HepG2 (cell line): Measurements from ENCODE around the gene ATL2. TPM values are rescaled to one million over a fixed set of nuclear protein-coding genes. Genes with fewer than 3 reads are reported as not detected.

Experiments
- ATAC-seq: fragments of 200-7000 bp; cut with Tn5 transposase; 3 replicates; pipeline ENCODE4 v1.9.1; 2020; ENCODE audit warnings: mild to moderate bottlenecking, moderate library complexity
- BruUV-seq: library from RNA; stranded (reverse); fragments of 400-500 nt; replicated peaks from 2 replicates; lab custom pipeline; 2021; lab: Mats Ljungman, UMichigan
- CTCF ChIA-PET: fragments of 300-600 bp; formaldehyde crosslinking; extraction: SDS; loops from one replicate; lab custom pipeline; 2021; ENCODE audit warnings: low total read pairs, inconsistent platforms, low intra/inter-chr PET ratio; lab: Yijun Ruan, JAX
- POLR2A ChIA-PET: fragments of 350-600 bp; sonication (Branson Sonifier 250); formaldehyde crosslinking; loops from one replicate; lab custom pipeline; 2020; ENCODE audit warnings: antibody characterized with exemption, inconsistent platforms; lab: Yijun Ruan, JAX
- DNase-seq: peaks from one replicate; pipeline ENCODE4 v3.0.0-alpha.2; 2015; ENCODE audit warnings: low spot score
- FAIRE-seq: peaks from 3 replicates; lab custom pipeline; 2011; peaks lifted over from hg19 to GRCh38; lab: Jason Lieb, UNC
- H2AFZ ChIP-seq: one replicate; pipeline ENCODE4 v1.6.1; 2011; ENCODE audit warnings: low read length, inconsistent platforms
- H3K27ac ChIP-seq: fragments of 300-600 bp; 3 replicates; pipeline ENCODE4 v1.8.0; 2011; ENCODE audit warnings: mixed run types, mild to moderate bottlenecking, mixed read lengths, low read length, inconsistent platforms; ENCODE audit not compliant: insufficient read depth; ENCODE audit errors: extremely low read length
- H3K27me3 ChIP-seq, 2 experiments: fragments of 200-600 bp in 1 of 2; 2 replicates in 1 of 2; 3 replicates in 1 of 2; pipeline versions ENCODE4 v1.6.0 to v1.8.0; 2011; ENCODE audit warnings: low read length in 2 of 2, mild to moderate bottlenecking in 2 of 2, moderate library complexity in 2 of 2, inconsistent platforms in 1 of 2; ENCODE audit not compliant: insufficient read depth in 2 of 2, control insufficient read depth in 1 of 2
- H3K36me3 ChIP-seq, 2 experiments: fragments of 200-600 bp in 1 of 2; replicated peaks in 1 of 2; 2 replicates in 1 of 2; 3 replicates in 1 of 2; pipeline versions ENCODE4 v1.5.1 to v1.8.0; 2011; ENCODE audit warnings: low read length in 2 of 2, inconsistent platforms in 1 of 2; ENCODE audit not compliant: insufficient read depth in 2 of 2, control insufficient read depth in 1 of 2
- H3K4me1 ChIP-seq: 2 replicates; pipeline ENCODE4 v1.5.1; 2012; ENCODE audit warnings: low read length, inconsistent platforms; ENCODE audit not compliant: insufficient read depth
- H3K4me2 ChIP-seq: 2 replicates; pipeline ENCODE4 v1.6.0; 2011; ENCODE audit warnings: low read depth, low read length, inconsistent platforms
- H3K4me3 ChIP-seq, 3 experiments: fragments of 200-600 bp in 1 of 3; sonication (generic), shearing (Covaris generic) in 1 of 3; replicated peaks in 1 of 3; 2 replicates each; pipeline ENCODE4 v1.5.1; 2011 to 2016; ENCODE audit warnings: low read length in 3 of 3, inconsistent platforms in 2 of 3, low read depth in 2 of 3, mild to moderate bottlenecking in 2 of 3, control low read depth in 1 of 3, mixed read lengths in 1 of 3; ENCODE audit not compliant: insufficient read depth in 1 of 3
- H3K79me2 ChIP-seq: one replicate; pipeline ENCODE4 v1.6.1; 2011; ENCODE audit warnings: low read length, inconsistent platforms; ENCODE audit not compliant: insufficient read depth
- H3K9ac ChIP-seq: 2 replicates; pipeline ENCODE4 v1.6.0; 2011; ENCODE audit warnings: mild to moderate bottlenecking, low read depth, low read length, inconsistent platforms; ENCODE audit not compliant: insufficient read depth
- H3K9me3 ChIP-seq: 2 replicates; pipeline ENCODE4 v1.5.1; 2012; ENCODE audit warnings: mild to moderate bottlenecking, low read length
- H4K20me1 ChIP-seq: 2 replicates; pipeline ENCODE4 v1.6.0; 2011; ENCODE audit warnings: inconsistent platforms, mild to moderate bottlenecking, low read length, moderate library complexity; ENCODE audit not compliant: insufficient read depth
- DNMT3B ChIP-seq: conservative IDR thresholded peaks from 2 replicates; pipeline ENCODE4 v1.6.1; 2016; ENCODE audit warnings: missing biosample characterization, control low read depth
- HDAC2 ChIP-seq: sonication (generic); formaldehyde crosslinking; IDR thresholded peaks from 2 replicates; pipeline ENCODE4 v1.4.0; 2020; ENCODE audit warnings: missing genetic modification reagents
- HOXA5 ChIP-seq: sonication (generic); formaldehyde crosslinking; IDR thresholded peaks from 2 replicates; pipeline ENCODE4 v1.4.0; 2020; ENCODE audit warnings: missing genetic modification reagents
- RFXAP ChIP-seq: sonication (generic); formaldehyde crosslinking; IDR thresholded peaks from 2 replicates; pipeline ENCODE4 v1.4.0; 2020; ENCODE audit warnings: missing genetic modification reagents, borderline replicate concordance
- TGIF2 ChIP-seq: IDR thresholded peaks from 2 replicates; pipeline ENCODE4 v1.6.1; 2016; ENCODE audit warnings: control low read depth, missing compliant biosample characterization
- TRIM22 ChIP-seq: fragments of 450-650 bp; IDR thresholded peaks from 2 replicates; pipeline ENCODE4 v1.6.1; 2017
- ZFP36L2 ChIP-seq: sonication (generic); formaldehyde crosslinking; IDR thresholded peaks from 2 replicates; pipeline ENCODE4 v1.4.0; 2020; ENCODE audit warnings: missing genetic modification reagents
- ZNF224 ChIP-seq: sonication (generic); formaldehyde crosslinking; IDR thresholded peaks from 2 replicates; pipeline ENCODE4 v1.5.0; 2020; ENCODE audit warnings: mild to moderate bottlenecking, missing genetic modification reagents
- ZNF510 ChIP-seq: sonication (generic); formaldehyde crosslinking; IDR thresholded peaks from 2 replicates; pipeline ENCODE4 v1.4.0; 2020; ENCODE audit warnings: low read depth, mild to moderate bottlenecking, missing genetic modification reagents
- ZNF589 ChIP-seq: sonication (generic); formaldehyde crosslinking; conservative IDR thresholded peaks from 2 replicates; pipeline ENCODE4 v1.8.0; 2022; ENCODE audit warnings: mild to moderate bottlenecking, moderate library complexity, missing genetic modification reagents
- ZNF709 ChIP-seq: sonication (generic); formaldehyde crosslinking; IDR thresholded peaks from 2 replicates; pipeline ENCODE4 v1.5.0; 2020; ENCODE audit warnings: mild to moderate bottlenecking, missing genetic modification reagents
- WGBS: methylation state at CpG from one replicate; pipeline ENCODE4 v1.1.6; 2017; ENCODE audit warnings: low lambda C conversion rate; 5-methylcytosine and 5-hydroxymethylcytosine counted together
- in situ Hi-C: cut with HindIII; loops from 2 replicates; pipeline ENCODE4 v1.10.0; 2017; ENCODE audit warnings: low pct_unique_long_range_greater_than_20kb; ENCODE audit not compliant: extremely low pct_ligation_motif_present
- intact Hi-C: fragments of 100-400 bp; cut with micrococcal nuclease; formaldehyde crosslinking; loops from one replicate; pipeline ENCODE4 v1.10.0; 2022; ENCODE audit not compliant: unreplicated experiment
- polyA plus RNA-seq, 8 experiments: library from polyadenylated mRNA; depleted of rRNA in 3 of 8; stranded (reverse) in 7 of 8; unstranded in 1 of 8; fragments of >200 nt; fragmentation: Illumina TruSeq in 4 of 8; extraction: Trizol in 4 of 8; gene quantifications; 2 replicates each; pipeline versions ENCODE4 v1.2.1 to v1.2.3, GENCODE V29; 2011 to 2016; ENCODE audit warnings: low read depth in 4 of 8, missing spikeins in 1 of 8, mixed read lengths in 1 of 8; ENCODE audit not compliant: insufficient read depth in 1 of 8
- total RNA-seq, 5 experiments: library from RNA; depleted of rRNA; stranded (reverse); fragments of >200 nt; fragmentation: Illumina TruSeq; extraction: Trizol; gene quantifications; 2 replicates each; pipeline ENCODE4 v1.2.3, GENCODE V29; 2016; ENCODE audit warnings: low read depth in 1 of 5
- TF ChIP-seq, protein P1 (sequence below): sonication (generic); formaldehyde crosslinking; IDR thresholded peaks from 2 replicates; pipeline ENCODE4 v1.9.0; 2021; ENCODE audit warnings: missing genetic modification reagents, borderline replicate concordance
- TF ChIP-seq, protein P2 (sequence below): sonication (generic); formaldehyde crosslinking; IDR thresholded peaks from 2 replicates; pipeline ENCODE4 v1.9.0; 2022; ENCODE audit warnings: low read depth, missing genetic modification reagents

The ATL2 gene
- total and polyA plus RNA-seq, 2 of the 13 experiments (the other 11 are each of a cell fraction or from before 2014, with no cell fraction given): 56.5 to 119 TPM

GRCh38 chr2:38416296-38417036, 39.4 kb upstream of the ATL2 start:
- intact Hi-C loops: no loop called here
- WGBS: 23% methylated on average over 9 of the region's 9 CpGs
- Histone ChIP-seq H3K4me2 (no peak overlapping the region), H3K27me3 (peaks cover 0 to 4% of the 10 kb centered on the region in 2 experiments; a peak in 3 of 5 replicates), H3K79me2 (no peaks in the 10 kb centered on the region), H4K20me1 (no peaks in the 10 kb centered on the region), H3K9me3 (peaks cover 20% of the 10 kb centered on the region), H3K27ac (no peak overlapping the region), H3K36me3 (no peaks in the 10 kb centered on the region), H2AFZ (no peak overlapping the region), H3K4me3 (no peak overlapping the region), H3K4me1 (peaks cover 39% of the 10 kb centered on the region), H3K9ac (no peak overlapping the region)
- ATAC-seq (no peak), FAIRE-seq (no peak), DNase-seq (no peak)
- CTCF ChIA-PET: no interaction called here
- no peak for TF ChIP-seq ZNF510 (CRISPR knock-in tag)
- TF ChIP-seq ZNF709: no peak
- TF ChIP-seq HDAC2 (CRISPR knock-in tag): no peak
- no peak for TF ChIP-seq ZNF589 (CRISPR knock-in tag)
- TF ChIP-seq RFXAP: no peak
- TF ChIP-seq ZFP36L2: no peak
- TF ChIP-seq DNMT3B (CRISPR knock-in tag): no peak
- no peak for TF ChIP-seq TGIF2 (CRISPR knock-in tag)
- BruUV-seq: no TSS peak
- POLR2A ChIA-PET: no interaction called here
- in situ Hi-C loops: no loop called here

DNA sequence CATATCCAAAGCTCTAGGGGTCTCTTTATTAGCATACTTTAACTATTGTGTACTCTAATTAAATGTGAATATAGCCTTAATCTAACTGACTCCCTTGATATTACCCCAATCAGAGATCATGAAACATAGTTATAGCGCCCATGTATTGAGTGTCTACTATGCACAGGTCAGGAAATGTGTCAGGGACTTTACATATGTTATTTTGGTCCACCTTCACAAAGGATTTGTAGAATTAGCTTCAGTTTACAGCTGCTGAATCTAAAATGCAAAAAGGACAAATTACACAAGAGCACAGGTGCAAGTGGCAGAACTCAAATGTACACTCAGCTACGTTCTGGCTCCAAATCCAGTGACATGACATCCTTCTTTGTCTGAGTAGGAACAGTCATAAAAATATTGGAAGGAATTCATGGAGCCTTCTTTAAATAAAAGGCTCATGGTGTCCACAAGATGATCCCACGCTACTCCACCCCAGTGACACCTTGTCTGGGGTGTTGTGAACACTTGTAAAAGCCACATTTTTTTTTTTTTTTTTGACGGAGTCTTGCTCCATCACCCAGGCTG, 38.7 kb upstream of the ATL2 start:
- ChIA-PET POLR2A (no interaction called here), CTCF (no interaction called here)
- Histone ChIP-seq H3K4me2 (no peak overlapping the region), H3K27me3 (peaks cover 0 to 4% of the 10 kb centered on the region in 2 experiments; a peak in 3 of 5 replicates), H3K36me3 (no peaks in the 10 kb centered on the region), H3K9me3 (peaks cover 20% of the 10 kb centered on the region), H3K79me2 (no peaks in the 10 kb centered on the region), H4K20me1 (no peaks in the 10 kb centered on the region), H3K4me1 (peaks cover 32% of the 10 kb centered on the region), H2AFZ (no peak overlapping the region), H3K4me3 (no peak overlapping the region), H3K9ac (no peak overlapping the region), H3K27ac (no peak overlapping the region)
- intact Hi-C loops: no loop called here
- FAIRE-seq (no peak), DNase-seq (no peak), ATAC-seq (no peak)
- in situ Hi-C loops: no loop called here
- 56% methylated on average over 4 of the region's 4 CpGs for WGBS
- no TSS peak for BruUV-seq
- TF ChIP-seq, protein P1, sequence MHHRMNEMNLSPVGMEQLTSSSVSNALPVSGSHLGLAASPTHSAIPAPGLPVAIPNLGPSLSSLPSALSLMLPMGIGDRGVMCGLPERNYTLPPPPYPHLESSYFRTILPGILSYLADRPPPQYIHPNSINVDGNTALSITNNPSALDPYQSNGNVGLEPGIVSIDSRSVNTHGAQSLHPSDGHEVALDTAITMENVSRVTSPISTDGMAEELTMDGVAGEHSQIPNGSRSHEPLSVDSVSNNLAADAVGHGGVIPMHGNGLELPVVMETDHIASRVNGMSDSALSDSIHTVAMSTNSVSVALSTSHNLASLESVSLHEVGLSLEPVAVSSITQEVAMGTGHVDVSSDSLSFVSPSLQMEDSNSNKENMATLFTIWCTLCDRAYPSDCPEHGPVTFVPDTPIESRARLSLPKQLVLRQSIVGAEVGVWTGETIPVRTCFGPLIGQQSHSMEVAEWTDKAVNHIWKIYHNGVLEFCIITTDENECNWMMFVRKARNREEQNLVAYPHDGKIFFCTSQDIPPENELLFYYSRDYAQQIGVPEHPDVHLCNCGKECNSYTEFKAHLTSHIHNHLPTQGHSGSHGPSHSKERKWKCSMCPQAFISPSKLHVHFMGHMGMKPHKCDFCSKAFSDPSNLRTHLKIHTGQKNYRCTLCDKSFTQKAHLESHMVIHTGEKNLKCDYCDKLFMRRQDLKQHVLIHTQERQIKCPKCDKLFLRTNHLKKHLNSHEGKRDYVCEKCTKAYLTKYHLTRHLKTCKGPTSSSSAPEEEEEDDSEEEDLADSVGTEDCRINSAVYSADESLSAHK (CRISPR knock-in tag): no peak
- TF ChIP-seq, protein P2, sequence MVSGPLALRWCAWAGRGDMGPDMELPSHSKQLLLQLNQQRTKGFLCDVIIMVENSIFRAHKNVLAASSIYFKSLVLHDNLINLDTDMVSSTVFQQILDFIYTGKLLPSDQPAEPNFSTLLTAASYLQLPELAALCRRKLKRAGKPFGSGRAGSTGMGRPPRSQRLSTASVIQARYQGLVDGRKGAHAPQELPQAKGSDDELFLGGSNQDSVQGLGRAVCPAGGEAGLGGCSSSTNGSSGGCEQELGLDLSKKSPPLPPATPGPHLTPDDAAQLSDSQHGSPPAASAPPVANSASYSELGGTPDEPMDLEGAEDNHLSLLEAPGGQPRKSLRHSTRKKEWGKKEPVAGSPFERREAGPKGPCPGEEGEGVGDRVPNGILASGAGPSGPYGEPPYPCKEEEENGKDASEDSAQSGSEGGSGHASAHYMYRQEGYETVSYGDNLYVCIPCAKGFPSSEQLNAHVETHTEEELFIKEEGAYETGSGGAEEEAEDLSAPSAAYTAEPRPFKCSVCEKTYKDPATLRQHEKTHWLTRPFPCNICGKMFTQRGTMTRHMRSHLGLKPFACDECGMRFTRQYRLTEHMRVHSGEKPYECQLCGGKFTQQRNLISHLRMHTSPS (CRISPR knock-in tag): no peak
- TF ChIP-seq HOXA5 (CRISPR knock-in tag) (no peak), ZNF224 (CRISPR knock-in tag) (no peak), TRIM22 (no peak)
